Keratinocyte (primary cell): ENCODE results near the gene SLC12A9.

Experiments used
- CTCF ChIP-seq, 3 experiments: IDR thresholded peaks in 1 of 3; conservative IDR thresholded peaks in 1 of 3; optimal IDR thresholded peaks in 1 of 3; 2 replicates in 2 of 3; 3 replicates in 1 of 3; pipeline versions ENCODE3 to v1.5.1; 2011; ENCODE audit warnings: low read length in 3 of 3, mild to moderate bottlenecking in 3 of 3, moderate library complexity in 2 of 3, control low read depth in 1 of 3, inconsistent platforms in 1 of 3; ENCODE audit not compliant: insufficient read depth in 2 of 3; ENCODE audit errors: extremely low read depth in 1 of 3
- EZH2 ChIP-seq: IDR thresholded peaks from one replicate; pipeline ENCODE4 v1.6.1; 2012; ENCODE audit warnings: inconsistent platforms, mild to moderate bottlenecking, low read length, moderate library complexity

DNA sequence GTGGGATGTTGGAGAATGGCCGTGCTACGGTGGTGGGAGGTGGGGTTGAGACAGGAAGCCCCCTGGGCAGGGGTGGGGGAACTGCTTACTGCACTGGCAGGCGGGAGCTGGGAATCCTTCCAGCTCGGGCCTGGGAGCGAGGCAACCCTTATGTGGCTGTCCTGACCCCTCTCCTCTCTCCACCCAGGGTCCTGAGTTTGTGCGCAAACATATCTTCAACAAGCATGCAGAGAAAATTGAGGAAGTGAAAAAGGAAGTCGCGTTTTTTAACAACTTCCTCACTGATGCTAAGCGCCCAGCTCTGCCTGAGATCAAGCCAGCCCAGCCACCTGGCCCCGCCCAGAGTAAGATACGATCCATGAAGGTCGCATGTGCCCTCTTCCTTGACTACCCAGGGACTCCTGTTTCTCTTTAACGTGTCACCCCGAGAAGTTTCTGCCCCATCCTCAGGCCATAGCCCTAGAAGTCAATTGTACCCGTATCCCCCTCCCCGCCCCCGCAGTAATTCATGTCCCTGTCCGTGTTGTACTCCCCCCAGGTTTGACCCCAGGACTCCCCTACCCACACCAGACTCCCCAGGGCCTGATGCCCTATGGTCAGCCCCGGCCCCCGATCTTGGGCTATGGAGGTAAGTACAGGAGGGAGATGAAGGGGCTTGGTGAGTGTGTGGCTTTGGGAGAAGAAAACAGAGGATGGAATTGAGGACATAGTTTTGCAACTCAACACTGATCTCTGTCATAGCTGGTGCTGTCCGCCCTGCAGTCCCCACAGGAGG is 35.2 kb downstream of the SLC12A9 start:
- TF ChIP-seq CTCF (optimal IDR thresholded peaks at IDR 0.05 in 1 of 3, IDR thresholded peaks at IDR 0.05 in 1 of 3, conservative IDR thresholded peaks at IDR 0.05 in 1 of 3; ENCODE audit: extremely low read depth in 1 of 3, insufficient read depth in 2 of 3, low read length in 3 of 3) = no peak
- no peak for TF ChIP-seq EZH2
